PFSK-1 (cell line): Measurements from ENCODE around the gene CFLAR.

Experiments used
- REST ChIP-seq, 2 experiments: IDR thresholded peaks; 2 replicates each; pipeline versions ENCODE4 v1.6.1 to v1.8.0; 2011 to 2012; ENCODE audit warnings: low read depth in 2 of 2, low read length in 2 of 2, control low read depth in 1 of 2, inconsistent platforms in 1 of 2, mild to moderate bottlenecking in 1 of 2, moderate library complexity in 1 of 2; ENCODE audit not compliant: insufficient read depth in 1 of 2
- SIN3A ChIP-seq: IDR thresholded peaks from 2 replicates; pipeline ENCODE4 v1.6.1; 2012; ENCODE audit warnings: mild to moderate bottlenecking, low read length, moderate library complexity, borderline replicate concordance; ENCODE audit not compliant: insufficient read depth

GRCh38 chr2:201072201-201072530 lies 43.8 kb upstream of the CFLAR start:
- no peak for TF ChIP-seq REST (IDR thresholded peaks at IDR 0.05; ENCODE audit: insufficient read depth in 1 of 2, low read depth in 2 of 2, low read length in 2 of 2)
- no peak for TF ChIP-seq SIN3A
